NT2/D1 (cell line): ENCODE data around the gene WDR45B.

Source experiments
- SUZ12 ChIP-seq: IDR thresholded peaks from 2 replicates; pipeline ENCODE4 v1.6.1; 2011; ENCODE audit not compliant: insufficient read length, insufficient read depth; ENCODE audit errors: extremely low read depth
- YY1 ChIP-seq: IDR thresholded peaks from 2 replicates; pipeline ENCODE4 v1.6.1; 2011; ENCODE audit not compliant: insufficient read length, insufficient read depth
- ZNF274 ChIP-seq: IDR thresholded peaks from 2 replicates; pipeline ENCODE4 v1.6.1; 2011; ENCODE audit warnings: mild to moderate bottlenecking, low read depth, low read length

GRCh38 chr17:82582709-82583108, 65.5 kb downstream of the WDR45B start:
- TF ChIP-seq ZNF274 (no peak), YY1 (no peak), SUZ12 (no peak)
